HG03060 (cell line): ENCODE measurements around the gene CACYBP.

Source experiments
- ATAC-seq: cut with Tn5 transposase; IDR thresholded peaks from one replicate; pipeline ENCODE4 v1.9.1; 2021; ENCODE audit warnings: low read depth, moderate number of reproducible peaks; ENCODE audit not compliant: unreplicated experiment

The CACYBP gene

GRCh38 chr1:174971466-174971865 lies 28.3 kb upstream of the CACYBP start:
- ATAC-seq = no peak

GRCh38 chr1:174971902-174972301 lies 27.8 kb upstream of the CACYBP start:
- no peak for ATAC-seq

- ATAC-seq = no peak
Observed at GRCh38 chr1:174974711-174975119, 25.0 kb upstream of the CACYBP start.

GRCh38 chr1:174975764-174976163 lies 24.0 kb upstream of the CACYBP start:
- ATAC-seq = no peak

- no peak for ATAC-seq
Observed at GRCh38 chr1:174976436-174977108, 23.2 kb upstream of the CACYBP start.

GRCh38 chr1:174982971-174983689 lies 16.6 kb upstream of the CACYBP start:
- ATAC-seq = no peak

GRCh38 chr1:174984952-174985351 lies 14.8 kb upstream of the CACYBP start:
- ATAC-seq = no peak

GRCh38 chr1:174988539-174988938 lies 11.2 kb upstream of the CACYBP start:
- ATAC-seq = no peak

- no peak for ATAC-seq
Observed at GRCh38 chr1:174988986-174989385, 10.8 kb upstream of the CACYBP start.

GRCh38 chr1:174989536-174990220 lies 10.1 kb upstream of the CACYBP start:
- no peak for ATAC-seq

GRCh38 chr1:174990382-174990999 lies 9.3 kb upstream of the CACYBP start:
- no peak for ATAC-seq

- ATAC-seq = no peak
Observed at GRCh38 chr1:174991473-174991872, 8.3 kb upstream of the CACYBP start.

GRCh38 chr1:174995121-174995520 lies 4.6 kb upstream of the CACYBP start:
- no peak for ATAC-seq

- no peak for ATAC-seq
Observed at GRCh38 chr1:174995916-174996315, 3.8 kb upstream of the CACYBP start.

- ATAC-seq = no peak
Observed at GRCh38 chr1:174996476-174996875, 3.3 kb upstream of the CACYBP start.

GRCh38 chr1:174997041-174997440 lies 2.7 kb upstream of the CACYBP start:
- ATAC-seq = no peak

GRCh38 chr1:174998569-174999215 lies 1.1 kb upstream of the CACYBP start:
- no peak for ATAC-seq

- ATAC-seq = peak; percentile 74
Observed at GRCh38 chr1:174999216-174999935, 371 bp upstream of the CACYBP start.

- ATAC-seq = no peak
Observed at GRCh38 chr1:175000697-175001187, 995 bp downstream of the CACYBP start.
